NCI-H82 treated with DMSO at 0.1 percent for 48 hours (cell line): ENCODE data around the gene RPL28.
A peak's percentile ranks its signal among the peaks of the same experiment; 100 is the strongest.
"Not testable (repeated sequence)": the region's sequence is repeated elsewhere in the genome, so short reads cannot be mapped to it uniquely, and the experiment has no call there.

Source experiments
- DNase-seq: peaks from one replicate; lab custom pipeline; 2025; ENCODE audit not compliant: unreplicated experiment; lab: John Stamatoyannopoulos, UW

Gene RPL28

DNA sequence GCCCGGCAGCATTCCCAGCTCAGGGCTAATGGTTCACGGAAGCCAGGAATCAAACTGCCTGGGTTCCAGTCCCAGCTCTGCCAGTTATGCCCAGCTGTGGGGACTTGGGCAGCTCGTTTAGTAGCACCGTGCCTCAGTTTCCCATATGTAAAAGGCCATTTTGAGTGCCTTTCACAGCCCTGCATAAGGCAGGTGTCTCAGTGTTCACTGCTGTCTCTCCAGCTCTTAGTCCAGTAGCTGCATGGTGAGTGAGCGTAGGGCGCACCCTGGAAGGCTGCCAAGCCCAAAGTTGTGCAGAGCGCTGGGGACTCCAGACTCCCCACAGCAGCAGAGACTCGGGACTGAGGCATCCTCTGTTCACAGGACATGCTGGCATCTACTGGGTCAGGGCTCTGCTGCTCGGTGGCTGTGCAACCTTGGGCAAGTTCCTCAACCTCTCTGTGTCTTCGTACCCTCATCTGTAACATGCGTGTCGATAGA lies 5.5 kb downstream of the RPL28 start:
- DNase-seq, result no peak

DNA sequence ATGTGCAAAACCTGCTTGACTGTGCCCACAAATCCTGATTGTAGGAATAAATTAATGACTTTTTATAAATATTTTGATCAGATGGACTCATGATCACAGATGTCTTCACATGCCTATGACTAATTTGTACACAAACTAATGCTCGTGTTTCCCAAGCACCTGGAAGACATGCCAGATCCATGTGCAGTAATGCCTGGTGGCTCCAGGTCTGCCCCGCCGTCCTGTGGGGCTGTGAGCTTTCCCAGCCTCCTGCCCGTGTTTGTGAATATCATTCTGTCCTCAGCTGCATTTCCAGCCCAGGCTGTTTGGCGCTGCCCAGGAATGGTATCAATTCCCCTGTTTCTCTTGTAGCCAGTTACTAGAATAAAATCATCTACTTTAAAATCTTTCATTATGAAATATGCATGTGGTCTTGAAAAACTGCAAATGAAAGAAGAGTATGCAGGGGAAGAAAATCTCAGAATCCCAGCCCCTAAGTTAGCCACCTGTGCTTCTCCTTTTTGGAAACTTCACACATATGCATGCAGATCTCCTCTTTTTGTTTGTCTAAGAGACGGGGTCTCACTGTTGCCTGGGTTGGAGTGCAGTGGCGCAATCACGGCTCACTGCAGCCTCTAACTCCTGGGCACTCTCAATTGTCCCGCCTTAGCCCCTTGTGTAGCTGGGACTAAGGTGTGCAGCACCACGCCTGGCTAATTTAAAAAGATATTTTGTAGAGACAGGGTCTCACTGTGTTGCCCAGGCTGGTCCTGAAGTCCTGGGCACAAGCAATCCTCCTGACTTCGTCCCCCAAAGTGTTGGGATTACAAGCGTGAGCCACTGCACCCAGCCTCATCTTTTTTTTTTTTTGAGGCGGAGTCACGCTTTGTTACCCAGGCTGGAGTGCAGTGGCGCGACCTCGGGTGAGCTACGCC lies 6.2 kb downstream of the RPL28 start:
- no peak for DNase-seq

DNA sequence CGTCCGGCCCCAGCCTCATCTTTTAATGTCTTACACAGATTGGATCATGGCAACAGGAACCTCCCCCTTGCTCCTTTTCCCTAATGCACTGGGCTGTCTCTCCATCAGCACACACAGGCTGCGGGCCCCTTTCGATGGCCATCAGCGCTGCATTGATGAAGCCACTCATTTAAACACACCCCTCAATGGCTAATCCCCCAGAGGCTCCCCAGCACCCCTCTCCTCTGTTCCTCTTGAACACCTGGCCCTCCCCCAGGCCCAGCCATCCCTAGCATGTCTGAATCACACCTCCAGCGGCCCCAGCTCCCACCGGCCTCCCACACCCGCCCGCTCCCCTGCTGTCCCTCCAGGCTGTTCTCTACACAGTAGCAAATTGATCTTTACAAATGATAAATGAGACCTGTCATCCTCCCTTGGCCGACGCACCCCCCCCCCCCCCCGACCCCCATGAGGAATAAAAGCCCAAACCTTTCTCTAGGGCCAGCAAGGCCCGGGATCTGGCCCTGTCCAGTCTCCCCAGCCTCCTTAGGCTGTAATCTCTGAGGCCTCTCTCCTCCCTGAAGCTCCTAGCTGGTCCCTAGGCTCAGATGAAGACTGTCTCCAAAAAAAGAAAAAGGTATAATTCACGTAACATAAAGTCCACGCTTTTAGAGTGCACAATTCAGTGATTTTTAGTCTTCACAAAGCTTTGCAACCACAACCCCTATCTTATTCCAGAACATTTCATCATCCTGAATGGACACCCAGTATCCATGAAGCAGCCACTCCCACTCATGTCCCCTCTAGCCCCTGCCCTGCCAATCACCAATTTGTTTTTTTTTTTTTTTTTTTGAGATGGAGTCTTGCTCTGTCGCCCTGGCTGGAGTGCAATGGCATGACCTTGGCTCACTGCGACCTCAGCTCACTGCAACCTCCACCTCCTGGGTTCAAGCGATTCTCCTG lies 7.4 kb downstream of the RPL28 start:
- no peak for DNase-seq

DNA sequence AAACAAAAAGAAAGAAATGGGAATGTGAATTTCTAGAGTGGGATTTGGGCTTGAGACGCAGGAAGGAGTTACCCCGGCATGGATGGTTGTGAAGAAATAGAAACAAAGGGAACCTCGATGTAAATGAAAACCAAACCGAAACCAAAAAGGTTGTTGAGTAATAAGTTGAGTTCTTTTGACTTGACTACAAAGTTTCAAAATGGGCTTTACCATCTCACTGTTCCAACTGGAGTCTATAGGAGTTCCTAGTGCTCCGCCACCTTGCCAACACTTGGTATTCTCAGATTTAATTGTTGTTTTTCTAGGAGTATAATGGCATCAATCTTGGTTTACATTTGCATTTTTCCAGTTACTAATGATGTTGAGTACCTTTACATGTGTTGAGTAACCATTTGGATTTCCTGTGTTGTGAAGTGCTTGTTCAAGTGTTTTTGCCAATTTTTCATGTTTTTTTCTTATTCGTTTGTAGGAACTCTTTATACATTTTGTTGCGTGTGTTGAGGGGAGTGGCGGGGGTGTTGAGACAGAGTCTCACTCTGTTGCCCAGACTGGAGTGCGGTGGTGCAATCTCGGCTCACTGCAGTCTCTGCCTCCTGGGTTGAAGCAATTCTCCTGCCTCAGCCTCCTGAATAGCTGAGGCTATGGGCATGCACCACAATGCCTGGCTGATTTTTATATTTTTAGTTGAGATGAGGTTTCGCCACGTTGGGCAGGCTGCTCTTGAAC lies 12.6 kb downstream of the RPL28 start:
- DNase-seq, result no peak

DNA sequence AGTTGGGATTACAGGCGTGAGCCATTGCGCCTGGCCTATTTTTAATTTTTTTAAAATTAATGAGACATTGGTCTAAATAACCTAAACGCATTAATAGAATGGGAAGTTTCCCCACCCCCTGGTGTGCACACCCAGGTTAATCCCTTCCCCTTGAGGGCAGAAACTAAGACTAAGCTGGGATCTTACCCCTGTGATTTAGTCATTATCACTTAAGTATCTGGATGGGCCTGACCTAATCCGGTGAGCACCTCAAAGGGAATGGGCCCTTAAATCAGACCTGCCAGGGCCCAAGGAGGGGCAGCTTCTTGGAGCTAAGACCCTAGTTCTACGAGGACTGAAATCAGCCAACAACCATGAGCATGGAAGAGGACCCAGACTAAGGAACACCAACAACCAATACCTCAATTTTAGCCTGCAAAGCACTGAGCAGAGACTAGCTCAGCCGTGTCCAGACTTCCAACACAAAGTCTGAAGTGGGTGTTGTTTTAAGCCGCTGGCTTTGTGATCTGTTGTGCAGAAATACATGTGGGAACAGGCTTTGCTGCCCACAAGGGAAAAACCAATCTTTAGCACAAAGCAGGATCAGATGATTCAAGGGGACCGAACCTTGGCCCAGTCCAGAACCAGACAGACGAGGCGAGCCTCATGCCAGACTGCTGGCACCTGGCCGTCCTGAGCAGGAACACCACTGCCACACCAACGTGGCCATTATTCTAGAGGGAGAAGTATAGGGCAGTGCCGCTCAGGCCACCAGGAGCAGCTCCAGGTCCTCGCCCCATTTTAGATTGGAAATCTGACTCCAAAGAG lies 14.8 kb downstream of the RPL28 start:
- DNase-seq, result peak; percentile 81

DNA sequence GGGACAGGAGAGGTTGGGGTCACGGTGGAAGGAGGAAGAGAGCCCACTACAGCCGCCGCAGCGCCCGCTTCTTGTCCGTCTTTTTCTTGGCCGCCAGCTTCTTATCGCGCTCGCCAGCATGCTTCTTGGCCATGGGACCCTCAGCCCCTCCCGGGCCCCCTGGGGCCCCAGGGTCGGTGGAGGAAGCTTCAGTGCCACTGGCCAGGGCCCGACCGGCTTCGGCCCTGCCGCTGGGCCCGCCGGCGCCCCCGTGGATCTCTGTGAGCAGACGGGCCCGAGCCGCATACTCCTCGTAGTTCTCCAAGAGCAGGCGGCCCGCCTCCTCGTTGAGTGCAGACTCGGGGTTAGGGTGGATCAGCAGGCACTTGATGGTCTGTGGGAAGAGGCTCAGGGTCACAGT lies 15.7 kb downstream of the RPL28 start:
- not testable (repeated sequence) for DNase-seq

DNA sequence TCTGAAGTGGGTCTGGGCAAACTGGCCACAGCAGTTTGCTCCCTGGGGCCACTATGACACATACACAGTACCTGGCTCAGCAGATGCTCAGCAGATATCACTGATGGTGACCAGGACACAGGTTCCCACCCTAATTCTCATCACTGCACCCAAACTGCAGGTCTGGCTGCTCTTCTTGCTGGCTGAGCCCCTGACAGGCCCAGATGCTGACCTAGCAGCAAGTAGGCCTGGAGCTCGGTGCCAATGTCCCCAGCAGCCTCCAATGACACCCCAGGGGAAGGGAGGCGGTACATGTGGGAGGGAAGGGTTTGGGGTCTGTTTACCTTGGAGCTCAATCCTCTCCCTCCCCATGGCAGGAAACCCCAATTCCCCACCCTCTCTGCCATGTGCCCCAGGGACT lies 16.8 kb downstream of the RPL28 start:
- no peak for DNase-seq

DNA sequence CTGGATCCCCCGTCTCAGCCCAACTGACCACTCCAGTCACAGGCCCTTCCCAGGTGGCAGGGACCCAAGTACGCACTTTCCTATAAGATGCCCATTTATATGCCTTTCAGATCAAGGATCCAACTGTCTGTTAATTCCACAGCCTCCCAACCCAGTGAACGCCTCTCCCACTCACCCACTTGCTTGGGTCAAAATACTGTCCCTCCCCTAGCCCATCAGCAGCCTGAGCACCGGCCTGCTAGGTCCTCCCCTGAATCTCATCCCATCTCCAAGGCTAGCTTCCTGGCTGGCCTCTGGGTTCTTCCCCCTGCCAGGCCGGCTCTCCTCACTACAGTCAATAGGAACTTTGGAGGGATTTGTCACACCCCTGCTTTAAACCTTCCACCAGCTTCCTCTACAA lies 19.9 kb downstream of the RPL28 start:
- no peak for DNase-seq

- no peak for DNase-seq
Observed at GRCh38 chr19:55406091-55406825, 20.5 kb downstream of the RPL28 start.

GRCh38 chr19:55406826-55407549 lies 21.3 kb downstream of the RPL28 start:
- DNase-seq, result no peak

- not testable (repeated sequence) for DNase-seq
Observed at GRCh38 chr19:55407550-55407799, 21.7 kb downstream of the RPL28 start, which contains the start of gene UBE2S. Gene UBE2S, minus strand, starts transcription at chr19:55407788. Its CDS starts 199 bp downstream, at chr19:55407589.

GRCh38 chr19:55407800-55408532 lies 22.2 kb downstream of the RPL28 start:
- DNase-seq, result peak; percentile 99

GRCh38 chr19:55408533-55408872 lies 22.8 kb downstream of the RPL28 start:
- DNase-seq, result no peak

DNA sequence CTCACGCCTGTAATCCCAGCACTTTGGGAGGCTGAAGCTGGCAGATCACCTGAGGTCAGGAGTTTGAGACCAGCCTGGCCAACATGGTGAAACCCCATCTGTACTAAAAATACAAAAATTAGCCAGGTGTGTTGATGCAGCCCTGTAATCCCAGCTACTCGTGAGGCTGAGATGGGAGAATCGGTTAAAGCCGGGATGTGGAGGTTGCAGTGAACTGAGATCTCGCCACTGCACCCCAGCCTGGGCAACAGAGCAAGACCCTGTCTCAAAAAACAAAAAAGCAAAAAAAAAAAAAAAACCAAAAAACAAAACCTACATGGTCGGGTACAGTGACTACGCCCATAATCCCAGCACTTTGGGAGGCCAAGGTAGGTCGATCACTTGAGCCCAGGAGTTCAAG lies 23.4 kb downstream of the RPL28 start:
- not testable (repeated sequence) for DNase-seq

GRCh38 chr19:55410168-55410567 lies 24.4 kb downstream of the RPL28 start:
- no peak for DNase-seq

GRCh38 chr19:55418185-55418584 lies 32.5 kb downstream of the RPL28 start:
- peak; percentile 63 for DNase-seq

- no peak for DNase-seq
Observed at GRCh38 chr19:55419103-55419502, 33.4 kb downstream of the RPL28 start.

DNA sequence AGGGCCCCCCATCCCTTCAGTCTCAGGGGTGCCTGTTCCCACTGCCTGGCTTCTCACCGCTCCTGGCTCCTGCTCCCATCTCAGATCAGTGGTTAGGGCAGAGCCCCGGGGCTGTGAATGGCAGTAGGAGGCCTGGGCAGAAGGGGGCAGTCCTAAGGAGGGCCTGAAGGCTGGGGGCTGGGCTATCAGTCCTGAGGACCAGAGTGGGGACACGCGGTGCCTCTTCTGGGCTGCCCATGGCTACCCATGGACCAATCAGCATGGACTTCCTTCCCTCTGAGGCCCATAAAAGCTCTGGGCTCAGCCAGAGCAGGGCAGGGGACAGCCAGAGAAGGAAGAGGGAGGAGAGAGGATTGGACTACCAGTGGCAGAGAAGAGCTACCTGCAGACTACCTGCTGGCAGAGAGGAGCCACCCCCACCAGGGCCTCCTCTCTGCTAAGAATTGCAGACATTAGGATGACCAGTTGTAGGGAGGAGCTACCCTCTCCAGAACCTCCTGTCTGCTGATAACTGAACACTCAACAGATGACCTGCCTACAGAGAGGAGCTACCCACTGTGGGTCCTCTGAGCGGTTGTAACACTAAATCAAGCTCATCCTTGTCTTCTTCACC lies 34.0 kb downstream of the RPL28 start:
- no peak for DNase-seq
